K562 (cell line): Measurements from ENCODE around the gene JUP. TPM values are rescaled to one million over a fixed set of nuclear protein-coding genes. Genes with fewer than 3 reads are reported as not detected.

ENCODE experiments used
- ARNT ChIP-seq, 2 experiments: fragments of 450-650 bp; IDR thresholded peaks; 2 replicates each; pipeline ENCODE4 v1.6.1; 2016; ENCODE audit warnings: mild to moderate bottlenecking in 1 of 2
- CBX1 ChIP-seq: sonication (generic); IDR thresholded peaks from 2 replicates; pipeline ENCODE4 v1.6.1; 2016; ENCODE audit warnings: antibody characterized with exemption, low read depth, mild to moderate bottlenecking
- CHD2 ChIP-seq: IDR thresholded peaks from 2 replicates; pipeline ENCODE4 v1.6.1; 2011; ENCODE audit warnings: low read depth, low read length
- ESRRA ChIP-seq: fragments of 450-650 bp; IDR thresholded peaks from 2 replicates; pipeline ENCODE4 v1.6.1; 2014; ENCODE audit warnings: low read depth, mild to moderate bottlenecking, moderate library complexity, borderline replicate concordance
- HDAC2 ChIP-seq: fragments of 450-650 bp; IDR thresholded peaks from 2 replicates; pipeline ENCODE4 v1.6.1; 2016; ENCODE audit warnings: mild to moderate bottlenecking
- HMGN3 ChIP-seq: IDR thresholded peaks from 2 replicates; pipeline ENCODE4 v1.6.1; 2011; ENCODE audit warnings: borderline replicate concordance, low read depth, mild to moderate bottlenecking, mixed read lengths, low read length; ENCODE audit not compliant: insufficient read length; ENCODE audit errors: extremely low read depth
- KDM5B ChIP-seq: fragments of 200-600 bp; sonication (generic); IDR thresholded peaks from 2 replicates; pipeline ENCODE4 v1.6.1; 2012; ENCODE audit warnings: low read depth, mild to moderate bottlenecking, moderate library complexity, low read length, control low read depth, inconsistent platforms; ENCODE audit not compliant: insufficient replicate concordance
- MTA3 ChIP-seq: fragments of 450-650 bp; formaldehyde crosslinking; IDR thresholded peaks from 2 replicates; pipeline ENCODE4 v1.6.1; 2017; ENCODE audit warnings: mild to moderate bottlenecking, borderline replicate concordance
- POLR2A ChIP-seq: fragments of 450-650 bp; conservative IDR thresholded peaks from 2 replicates; pipeline ENCODE4 v1.6.1; 2016
- polyA plus RNA-seq, 8 experiments: library from polyadenylated mRNA; depleted of rRNA in 4 of 8; stranded (reverse) in 5 of 8; unstranded in 3 of 8; fragments of >200 nt; fragmentation: Nextera tagmentation in 2 of 8; fragmentation: Illumina TruSeq in 1 of 8; extraction: Ambion mirVana in 2 of 8; extraction: Trizol in 1 of 8; gene quantifications; 2 replicates each; pipeline versions ENCODE4 v1.2.1 to v1.2.3, GENCODE V29; 2011 to 2014; ENCODE audit warnings: inconsistent platforms in 1 of 8, missing spikeins in 1 of 8
- total RNA-seq, 7 experiments: library from RNA; depleted of rRNA in 6 of 7; stranded (reverse); fragments of >200 nt in 6 of 7; fragmentation: Illumina TruSeq in 2 of 7; extraction: Trizol in 2 of 7; gene quantifications; 2 replicates each; pipeline versions ENCODE4 v1.2.1 to v1.2.3, GENCODE V29; 2011 to 2021; ENCODE audit warnings: low replicate concordance in 1 of 7
- TF ChIP-seq, protein P1 (sequence below), 2 experiments: fragments of 450-650 bp; IDR thresholded peaks; 2 replicates each; pipeline ENCODE4 v1.6.1; 2016
- TF ChIP-seq, protein P2 (sequence below): fragments of 250-450 bp; sonication (Bioruptor Pico); IDR thresholded peaks from 2 replicates; pipeline ENCODE4 v1.8.0; 2021; ENCODE audit warnings: borderline replicate concordance, mild to moderate bottlenecking, moderate library complexity; ENCODE audit not compliant: poor library complexity, severe bottlenecking
- TF ChIP-seq, protein P3 (sequence below): fragments of 450-650 bp; IDR thresholded peaks from 2 replicates; pipeline ENCODE4 v1.6.1; 2018; ENCODE audit not compliant: partially characterized antibody
- TF ChIP-seq, protein P4 (sequence below), 3 experiments: fragments of 200-800 bp in 1 of 3; sonication (Bioruptor generic) in 1 of 3; sonication (generic) in 1 of 3; formaldehyde crosslinking in 1 of 3; IDR thresholded peaks; 2 replicates each; pipeline versions ENCODE4 v1.6.1 to v1.8.0; 2016 to 2022; ENCODE audit warnings: mild to moderate bottlenecking in 2 of 3, missing compliant biosample characterization in 2 of 3, missing genetic modification characterization in 2 of 3, missing genetic modification reagents in 1 of 3
- TF ChIP-seq, protein P5 (sequence below): fragments of 450-650 bp; IDR thresholded peaks from 2 replicates; pipeline ENCODE4 v1.6.1; 2016; ENCODE audit warnings: mild to moderate bottlenecking

The JUP gene
- total and polyA plus RNA-seq, 9 of the 15 experiments (the other 6 are each of a cell fraction or from before 2014, with no cell fraction given): 6.4 to 177 (median 31.2) TPM

DNA sequence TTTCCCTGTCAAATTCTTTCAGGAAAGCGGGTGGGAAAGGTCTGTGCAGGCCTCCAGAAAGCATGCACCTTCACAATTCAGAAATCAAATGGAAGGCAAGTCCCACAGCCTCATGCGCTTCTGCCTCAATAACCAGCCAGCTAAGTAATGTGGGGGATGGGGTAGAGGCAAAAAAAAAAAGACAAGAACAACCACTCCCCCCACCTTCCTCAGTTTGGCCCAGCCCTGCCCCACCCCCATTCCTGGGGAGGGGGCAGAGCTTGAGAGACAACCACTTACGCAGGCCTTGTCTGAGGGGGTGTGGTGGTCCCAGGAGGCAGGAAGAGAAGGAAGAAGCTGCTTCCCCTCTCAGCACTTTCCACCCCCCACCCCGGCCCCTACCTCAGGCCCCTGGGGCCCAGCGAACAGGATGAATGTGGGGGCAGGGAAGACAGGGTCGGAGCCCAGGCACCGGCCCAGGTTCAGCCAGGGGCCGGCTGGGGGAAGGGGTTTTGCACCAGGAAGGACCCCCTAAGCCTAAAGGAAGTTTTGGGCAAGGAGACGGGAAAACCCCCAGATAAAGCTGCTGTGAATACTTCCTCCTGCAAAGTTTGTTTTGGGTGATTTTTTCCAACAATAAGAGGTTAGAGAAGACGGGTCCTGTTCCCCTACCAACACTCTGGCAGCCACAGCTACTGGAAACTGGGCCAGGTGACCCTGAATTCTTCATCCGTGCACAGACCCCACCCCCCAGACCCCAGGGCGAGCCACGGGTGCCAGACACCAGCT is 1.2 kb downstream of the JUP start (continued):
- TF ChIP-seq, protein P1, sequence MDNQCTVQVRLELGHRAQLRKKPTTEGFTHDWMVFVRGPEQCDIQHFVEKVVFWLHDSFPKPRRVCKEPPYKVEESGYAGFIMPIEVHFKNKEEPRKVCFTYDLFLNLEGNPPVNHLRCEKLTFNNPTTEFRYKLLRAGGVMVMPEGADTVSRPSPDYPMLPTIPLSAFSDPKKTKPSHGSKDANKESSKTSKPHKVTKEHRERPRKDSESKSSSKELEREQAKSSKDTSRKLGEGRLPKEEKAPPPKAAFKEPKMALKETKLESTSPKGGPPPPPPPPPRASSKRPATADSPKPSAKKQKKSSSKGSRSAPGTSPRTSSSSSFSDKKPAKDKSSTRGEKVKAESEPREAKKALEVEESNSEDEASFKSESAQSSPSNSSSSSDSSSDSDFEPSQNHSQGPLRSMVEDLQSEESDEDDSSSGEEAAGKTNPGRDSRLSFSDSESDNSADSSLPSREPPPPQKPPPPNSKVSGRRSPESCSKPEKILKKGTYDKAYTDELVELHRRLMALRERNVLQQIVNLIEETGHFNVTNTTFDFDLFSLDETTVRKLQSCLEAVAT (IDR thresholded peaks at IDR 0.05): peak in 1 of 2 experiments; percentile 51; a peak in 1 of 4 replicates
- TF ChIP-seq HMGN3: no peak
- peak; percentile 56; the same call in 1 of the 2 replicates for TF ChIP-seq CHD2
- TF ChIP-seq KDM5B: peak; percentile 40
- TF ChIP-seq HDAC2: peak; percentile 14; the same call in 1 of the 2 replicates
- 0 out of 2 replicates have a peak, but pooled peaks have one; percentile 21 for TF ChIP-seq ESRRA
- TF ChIP-seq ARNT (IDR thresholded peaks at IDR 0.05): peak in 1 of 2 experiments; percentile 30; a peak in 1 of 4 replicates
- peak; percentile 32; the same call in 1 of the 2 replicates for TF ChIP-seq CBX1
- TF ChIP-seq, protein P2, sequence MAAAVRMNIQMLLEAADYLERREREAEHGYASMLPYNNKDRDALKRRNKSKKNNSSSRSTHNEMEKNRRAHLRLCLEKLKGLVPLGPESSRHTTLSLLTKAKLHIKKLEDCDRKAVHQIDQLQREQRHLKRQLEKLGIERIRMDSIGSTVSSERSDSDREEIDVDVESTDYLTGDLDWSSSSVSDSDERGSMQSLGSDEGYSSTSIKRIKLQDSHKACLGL: no peak
- TF ChIP-seq, protein P3, sequence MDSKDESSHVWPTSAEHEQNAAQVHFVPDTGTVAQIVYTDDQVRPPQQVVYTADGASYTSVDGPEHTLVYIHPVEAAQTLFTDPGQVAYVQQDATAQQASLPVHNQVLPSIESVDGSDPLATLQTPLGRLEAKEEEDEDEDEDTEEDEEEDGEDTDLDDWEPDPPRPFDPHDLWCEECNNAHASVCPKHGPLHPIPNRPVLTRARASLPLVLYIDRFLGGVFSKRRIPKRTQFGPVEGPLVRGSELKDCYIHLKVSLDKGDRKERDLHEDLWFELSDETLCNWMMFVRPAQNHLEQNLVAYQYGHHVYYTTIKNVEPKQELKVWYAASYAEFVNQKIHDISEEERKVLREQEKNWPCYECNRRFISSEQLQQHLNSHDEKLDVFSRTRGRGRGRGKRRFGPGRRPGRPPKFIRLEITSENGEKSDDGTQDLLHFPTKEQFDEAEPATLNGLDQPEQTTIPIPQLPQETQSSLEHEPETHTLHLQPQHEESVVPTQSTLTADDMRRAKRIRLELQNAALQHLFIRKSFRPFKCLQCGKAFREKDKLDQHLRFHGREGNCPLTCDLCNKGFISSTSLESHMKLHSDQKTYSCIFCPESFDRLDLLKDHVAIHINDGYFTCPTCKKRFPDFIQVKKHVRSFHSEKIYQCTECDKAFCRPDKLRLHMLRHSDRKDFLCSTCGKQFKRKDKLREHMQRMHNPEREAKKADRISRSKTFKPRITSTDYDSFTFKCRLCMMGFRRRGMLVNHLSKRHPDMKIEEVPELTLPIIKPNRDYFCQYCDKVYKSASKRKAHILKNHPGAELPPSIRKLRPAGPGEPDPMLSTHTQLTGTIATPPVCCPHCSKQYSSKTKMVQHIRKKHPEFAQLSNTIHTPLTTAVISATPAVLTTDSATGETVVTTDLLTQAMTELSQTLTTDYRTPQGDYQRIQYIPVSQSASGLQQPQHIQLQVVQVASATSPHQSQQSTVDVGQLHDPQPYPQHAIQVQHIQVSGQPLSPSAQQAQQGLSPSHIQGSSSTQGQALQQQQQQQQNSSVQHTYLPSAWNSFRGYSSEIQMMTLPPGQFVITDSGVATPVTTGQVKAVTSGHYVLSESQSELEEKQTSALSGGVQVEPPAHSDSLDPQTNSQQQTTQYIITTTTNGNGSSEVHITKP: peak; percentile 97
- 0 out of 2 replicates have a peak, but pooled peaks have one; percentile 13 for TF ChIP-seq MTA3
- TF ChIP-seq POLR2A: peak; percentile 44
- TF ChIP-seq, protein P4, sequence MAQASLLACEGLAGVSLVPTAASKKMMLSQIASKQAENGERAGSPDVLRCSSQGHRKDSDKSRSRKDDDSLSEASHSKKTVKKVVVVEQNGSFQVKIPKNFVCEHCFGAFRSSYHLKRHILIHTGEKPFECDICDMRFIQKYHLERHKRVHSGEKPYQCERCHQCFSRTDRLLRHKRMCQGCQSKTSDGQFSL (CRISPR knock-in tag; IDR thresholded peaks at IDR 0.05): peak; percentile 62; the same call in 1 of the 2 replicates
- TF ChIP-seq, protein P4 (tag; IDR thresholded peaks at IDR 0.05): peak in 1 of 2 experiments; percentile 67; a peak in 1 of 4 replicates
- TF ChIP-seq, protein P5, sequence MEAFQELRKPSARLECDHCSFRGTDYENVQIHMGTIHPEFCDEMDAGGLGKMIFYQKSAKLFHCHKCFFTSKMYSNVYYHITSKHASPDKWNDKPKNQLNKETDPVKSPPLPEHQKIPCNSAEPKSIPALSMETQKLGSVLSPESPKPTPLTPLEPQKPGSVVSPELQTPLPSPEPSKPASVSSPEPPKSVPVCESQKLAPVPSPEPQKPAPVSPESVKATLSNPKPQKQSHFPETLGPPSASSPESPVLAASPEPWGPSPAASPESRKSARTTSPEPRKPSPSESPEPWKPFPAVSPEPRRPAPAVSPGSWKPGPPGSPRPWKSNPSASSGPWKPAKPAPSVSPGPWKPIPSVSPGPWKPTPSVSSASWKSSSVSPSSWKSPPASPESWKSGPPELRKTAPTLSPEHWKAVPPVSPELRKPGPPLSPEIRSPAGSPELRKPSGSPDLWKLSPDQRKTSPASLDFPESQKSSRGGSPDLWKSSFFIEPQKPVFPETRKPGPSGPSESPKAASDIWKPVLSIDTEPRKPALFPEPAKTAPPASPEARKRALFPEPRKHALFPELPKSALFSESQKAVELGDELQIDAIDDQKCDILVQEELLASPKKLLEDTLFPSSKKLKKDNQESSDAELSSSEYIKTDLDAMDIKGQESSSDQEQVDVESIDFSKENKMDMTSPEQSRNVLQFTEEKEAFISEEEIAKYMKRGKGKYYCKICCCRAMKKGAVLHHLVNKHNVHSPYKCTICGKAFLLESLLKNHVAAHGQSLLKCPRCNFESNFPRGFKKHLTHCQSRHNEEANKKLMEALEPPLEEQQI: no peak
